Measurements from ENCODE around the gene CSTB.

CSTB gene

DNA sequence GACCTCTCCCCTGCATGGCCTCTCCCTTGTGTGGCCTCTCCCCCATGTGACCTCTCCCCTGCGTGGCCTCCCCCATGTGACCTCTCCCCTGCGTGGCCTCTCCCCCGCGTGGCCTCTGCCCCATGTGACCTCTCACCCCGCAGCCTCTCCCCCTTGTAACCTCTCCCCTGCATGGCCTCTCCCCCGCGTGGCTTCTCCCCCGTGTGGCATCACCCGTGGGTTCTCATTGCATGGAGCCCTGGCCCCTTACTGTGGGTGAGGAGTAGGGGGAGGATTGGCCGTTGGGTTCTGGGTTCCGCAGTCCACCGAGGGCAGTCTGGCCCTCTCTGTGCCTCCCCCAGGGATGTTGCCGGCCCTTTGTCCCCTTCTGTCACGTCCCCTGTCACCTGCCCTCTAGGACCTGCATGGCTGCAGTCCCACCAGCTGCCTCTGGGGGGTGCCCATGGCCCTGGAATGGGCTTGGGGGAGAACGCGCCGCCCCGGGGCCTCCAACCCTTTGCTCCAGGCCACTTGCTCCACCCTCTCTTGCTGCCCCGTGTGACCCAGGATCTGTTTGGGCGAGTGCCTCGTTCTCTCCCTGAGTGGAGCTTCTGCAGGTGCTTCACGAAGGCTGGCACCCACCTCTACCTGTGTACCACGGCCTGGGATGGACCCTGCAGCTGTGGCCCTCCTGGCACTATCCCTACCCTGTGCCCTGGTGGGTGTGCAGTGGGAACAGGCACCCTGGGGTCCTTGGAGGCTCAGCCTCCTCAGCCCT lies 34.6 kb upstream of the CSTB start:
- DNase-seq = peak; percentile 83 to 86

DNA sequence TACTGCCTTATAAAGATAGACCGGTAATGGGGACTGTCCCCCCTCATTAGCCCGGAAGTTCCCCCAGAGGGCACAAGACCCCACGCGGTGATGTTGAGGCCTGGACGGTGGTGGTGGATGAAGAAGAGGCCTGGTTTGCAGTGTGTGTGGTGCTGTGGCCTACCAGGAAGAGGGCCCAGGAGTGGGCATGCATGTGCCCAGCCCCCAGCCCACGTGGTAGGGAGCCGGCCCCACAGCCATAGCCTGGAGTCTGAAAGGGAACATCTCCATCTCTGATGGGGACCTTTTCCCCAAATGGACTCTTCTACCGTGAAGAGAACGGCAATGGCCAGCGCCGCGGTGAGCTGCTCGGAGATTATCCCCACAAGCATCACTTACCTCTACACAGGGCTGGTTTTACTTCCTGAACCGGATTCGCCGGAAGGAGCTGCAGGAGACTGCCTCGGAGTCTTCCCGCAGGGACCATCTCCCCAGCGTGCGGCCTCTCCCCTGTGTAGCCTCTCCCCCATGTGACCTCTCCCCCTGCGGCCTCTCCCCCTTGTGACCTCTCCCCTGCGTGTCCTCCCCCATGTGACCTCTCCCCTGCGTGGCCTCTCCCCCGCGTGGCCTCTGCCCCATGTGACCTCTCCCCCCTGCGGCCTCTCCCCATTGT lies 33.9 kb upstream of the CSTB start:
- no peak for DNase-seq

DNA sequence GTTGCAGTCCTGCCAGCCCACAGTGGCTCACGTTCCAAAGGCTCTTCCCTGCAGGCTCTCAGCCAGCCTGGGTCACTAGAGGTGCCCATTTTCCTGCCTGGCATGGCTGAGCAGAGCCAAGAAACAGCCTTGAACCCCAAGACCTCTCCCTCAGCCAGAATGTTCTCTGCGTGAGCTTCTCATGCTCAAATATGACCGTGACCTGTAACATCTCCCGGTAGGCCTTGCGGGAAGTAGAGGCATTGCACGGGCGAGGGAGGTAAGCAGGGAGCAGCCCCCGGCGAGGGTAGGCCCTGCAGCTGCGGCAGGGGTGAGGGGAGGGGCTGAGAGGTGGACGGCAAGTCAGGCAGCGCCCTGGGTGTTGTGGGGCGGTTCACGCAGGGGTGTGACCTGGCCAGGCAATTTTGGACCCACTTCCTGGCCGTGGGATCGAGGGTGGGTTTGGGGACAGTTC lies 33.3 kb upstream of the CSTB start:
- DNase-seq = no peak

GRCh38 chr21:43808832-43809251 lies 32.7 kb upstream of the CSTB start:
- DNase-seq = no peak

GRCh38 chr21:43808367-43808766 lies 32.3 kb upstream of the CSTB start:
- DNase-seq = no peak

- DNase-seq = no peak
Observed at GRCh38 chr21:43806017-43806710, 30.1 kb upstream of the CSTB start.

- peak; percentile 13 to 82 for DNase-seq
Observed at GRCh38 chr21:43805275-43805800, 29.2 kb upstream of the CSTB start.

DNA sequence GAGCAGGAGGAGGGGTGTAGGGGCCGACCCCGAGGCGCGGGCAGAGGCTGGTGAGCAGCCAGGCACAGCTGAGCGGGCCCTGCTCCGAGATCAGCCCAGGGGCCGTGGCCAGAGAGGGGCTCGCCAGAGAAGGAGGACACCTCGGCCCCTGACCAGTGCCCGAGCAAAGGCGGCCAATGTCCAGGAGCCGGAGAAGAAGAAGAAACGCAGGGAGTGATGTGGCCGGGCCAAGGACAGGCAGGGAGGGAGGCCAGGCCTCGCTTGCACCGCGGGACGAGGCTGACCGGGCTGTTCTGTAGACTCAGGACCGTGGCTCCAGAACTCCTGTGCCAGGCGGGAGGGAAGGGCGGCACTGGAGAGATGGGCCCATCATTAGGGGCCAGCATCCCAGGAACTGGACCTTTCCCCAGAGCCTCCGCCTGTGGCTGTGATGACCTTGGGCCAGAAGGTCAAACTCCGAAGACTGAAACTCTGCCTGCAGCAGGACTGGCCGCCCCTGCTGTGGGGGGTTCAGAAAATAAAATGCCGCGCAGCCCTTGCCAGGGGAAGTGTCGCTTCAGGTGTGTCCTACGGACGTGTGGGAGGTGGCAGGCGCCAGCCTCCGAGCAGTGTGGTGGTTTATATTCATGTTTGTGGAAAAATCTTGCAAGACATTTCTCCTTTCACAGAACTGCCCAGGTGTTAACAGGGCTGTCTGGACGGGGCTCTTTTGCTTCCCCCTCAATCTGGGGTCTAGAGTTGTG lies 27.6 kb upstream of the CSTB start:
- DNase-seq = no peak

- DNase-seq = no peak
Observed at GRCh38 chr21:43802713-43803313, 26.7 kb upstream of the CSTB start.

- no peak for DNase-seq
Observed at GRCh38 chr21:43801006-43801783, 25.1 kb upstream of the CSTB start.

- no peak for DNase-seq
Observed at GRCh38 chr21:43800566-43800965, 24.5 kb upstream of the CSTB start.

GRCh38 chr21:43800124-43800523 lies 24.0 kb upstream of the CSTB start:
- no peak for DNase-seq

GRCh38 chr21:43799301-43799840 lies 23.3 kb upstream of the CSTB start:
- no peak for DNase-seq

DNA sequence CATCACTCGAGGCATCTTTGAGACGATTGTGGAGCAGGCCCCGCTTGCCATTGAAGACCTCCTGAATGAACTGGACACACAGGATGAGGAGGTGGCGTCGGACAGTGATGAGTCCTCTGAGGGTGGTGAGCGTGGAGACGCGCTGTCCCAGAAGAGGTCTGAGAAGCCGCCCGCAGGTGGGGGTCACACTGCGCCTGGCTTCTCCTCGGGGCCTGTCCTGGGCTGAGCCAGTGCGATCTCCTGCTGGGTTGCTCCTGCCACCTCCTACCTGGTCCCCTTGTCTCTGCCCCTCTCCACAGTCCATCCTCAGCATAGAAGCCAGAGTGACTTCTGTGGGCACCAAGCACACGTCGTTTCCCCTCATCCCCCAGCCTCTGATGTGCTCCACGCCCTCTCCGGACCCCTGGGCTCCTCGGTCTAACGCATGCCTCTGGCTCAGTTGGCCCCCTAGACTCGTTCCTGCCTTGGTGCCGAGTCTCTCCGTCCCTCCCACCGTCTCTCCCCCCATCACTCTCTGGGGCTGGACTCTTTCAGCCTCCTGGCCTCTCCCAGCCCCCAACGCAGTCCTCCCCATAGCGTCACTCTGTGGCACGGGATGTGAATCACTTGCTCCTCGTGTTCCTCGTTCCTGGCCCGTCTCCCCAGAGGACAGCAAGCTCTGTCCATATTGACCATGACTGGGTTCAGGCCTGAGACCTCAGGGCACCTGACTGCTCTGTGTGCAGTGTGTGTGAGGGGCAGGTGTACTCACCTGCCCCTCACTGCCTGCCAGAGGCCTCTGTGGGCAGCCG lies 22.0 kb upstream of the CSTB start:
- no peak for DNase-seq

DNA sequence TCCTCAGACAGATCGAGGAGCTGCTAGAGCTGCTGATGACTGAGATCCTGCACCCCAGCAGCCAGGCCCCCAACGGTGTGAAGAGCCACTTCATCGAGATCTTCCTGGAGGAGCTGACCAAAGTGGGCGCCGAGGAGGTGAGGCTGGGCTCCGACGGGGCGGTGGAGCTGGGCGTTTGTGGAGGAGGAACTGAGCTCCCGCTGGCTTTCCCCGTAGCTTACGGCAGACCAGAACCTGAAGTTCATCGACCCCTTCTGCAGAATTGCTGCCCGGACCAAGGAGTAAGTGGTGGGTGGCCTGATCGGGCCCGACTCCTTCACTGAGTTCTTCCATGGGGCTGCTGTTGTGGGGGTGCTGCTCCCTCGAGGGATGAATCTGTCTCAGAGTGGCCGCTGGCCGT lies 21.3 kb upstream of the CSTB start:
- DNase-seq = no peak

DNA sequence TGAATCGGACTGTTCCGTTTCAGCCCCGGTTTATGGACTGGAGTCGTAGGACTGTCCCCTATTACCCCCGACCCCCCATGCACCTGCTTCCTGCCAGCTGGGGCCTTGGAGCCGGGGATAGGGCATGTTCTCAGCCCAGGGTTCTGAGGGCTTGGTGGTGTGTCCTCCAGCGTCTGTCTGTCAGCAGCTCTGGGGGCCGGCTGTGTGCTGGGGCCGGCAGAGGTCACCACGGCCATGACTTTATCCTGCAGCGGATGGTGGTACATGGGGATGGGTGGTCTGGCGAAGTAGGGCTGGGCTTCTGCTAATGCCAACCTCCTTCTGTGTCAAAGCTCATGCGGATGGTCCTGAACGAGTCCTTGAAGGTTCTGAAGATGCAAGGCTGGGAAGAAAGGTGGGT lies 18.7 kb upstream of the CSTB start:
- DNase-seq = no peak

- no peak for DNase-seq
Observed at GRCh38 chr21:43794311-43794710, 18.2 kb upstream of the CSTB start.

GRCh38 chr21:43793243-43793642 lies 17.1 kb upstream of the CSTB start:
- DNase-seq = no peak

DNA sequence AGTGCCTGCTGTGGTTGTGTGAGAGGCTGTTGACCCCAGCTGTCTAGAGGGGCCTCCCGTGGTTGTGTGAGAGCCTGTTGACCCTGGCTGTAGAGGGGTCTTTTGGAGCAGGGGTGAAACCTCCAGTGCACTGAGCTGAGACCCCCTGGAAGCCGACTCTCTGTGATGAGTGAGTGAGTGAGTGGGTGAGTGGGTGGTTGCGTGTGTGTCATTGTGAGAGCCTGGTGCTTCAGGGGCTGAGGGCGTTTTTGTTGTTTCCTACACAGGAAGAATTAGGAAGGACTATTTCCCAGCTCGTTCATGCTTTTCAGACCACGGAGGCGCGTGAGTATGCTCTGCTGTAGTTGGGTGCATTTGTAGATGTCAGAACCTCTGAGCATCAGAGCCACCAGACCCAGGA lies 16.3 kb upstream of the CSTB start:
- DNase-seq = no peak

DNA sequence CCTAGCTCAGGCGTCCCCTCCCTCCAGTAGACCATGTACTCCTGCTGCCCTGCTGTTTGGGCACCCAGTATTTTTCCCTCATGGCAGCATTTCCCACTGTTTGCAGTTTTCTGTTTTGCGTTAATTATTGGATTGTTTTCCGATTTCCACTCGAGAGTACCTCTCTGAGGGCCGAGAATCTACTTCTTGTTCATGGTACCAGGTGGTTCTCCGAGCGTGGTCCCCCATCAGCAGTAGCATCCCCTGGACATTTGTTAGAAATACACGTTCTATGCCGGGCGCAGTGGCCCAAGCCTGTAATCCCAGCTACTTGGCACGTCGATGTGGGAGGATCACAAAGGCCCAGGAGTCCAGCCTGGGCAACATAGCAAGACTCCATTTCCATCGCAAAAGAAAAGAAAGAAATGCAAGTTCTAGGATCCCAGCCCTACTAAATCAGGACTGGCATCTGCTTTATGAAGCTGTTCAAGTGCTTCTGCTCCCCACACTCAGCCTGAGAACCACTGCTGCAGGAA lies 14.0 kb upstream of the CSTB start:
- DNase-seq = no peak
